Chondrocyte (in vitro differentiated cells): ENCODE results near the gene OAT. TPM values are rescaled to one million over a fixed set of nuclear protein-coding genes. Genes with fewer than 3 reads are reported as not detected.

Experiments used
- DNase-seq: peaks from one replicate; pipeline ENCODE4 v3.0.0; 2021; ENCODE audit warnings: mixed read lengths, low spot score
- H3K27ac Mint-ChIP-seq: one replicate; pipeline ENCODE4 v1.8.0; 2021; ENCODE audit warnings: mild to moderate bottlenecking, moderate library complexity, mixed read lengths; ENCODE audit not compliant: unreplicated experiment
- H3K27me3 Mint-ChIP-seq: 2 replicates; pipeline ENCODE4 v1.8.0; 2021; ENCODE audit warnings: low read depth, mixed read lengths
- H3K36me3 Mint-ChIP-seq: 2 replicates; pipeline ENCODE4 v1.8.0; 2021; ENCODE audit warnings: low read depth, mixed read lengths
- H3K4me1 Mint-ChIP-seq: 2 replicates; pipeline ENCODE4 v1.8.0; 2021; ENCODE audit warnings: low read depth, mild to moderate bottlenecking, mixed read lengths
- H3K4me3 Mint-ChIP-seq: one replicate; pipeline ENCODE4 v1.8.0; 2021; ENCODE audit warnings: mild to moderate bottlenecking, moderate library complexity, mixed read lengths; ENCODE audit not compliant: unreplicated experiment
- H3K9me3 Mint-ChIP-seq: 2 replicates; pipeline ENCODE4 v1.8.0; 2021; ENCODE audit warnings: low read depth, mixed read lengths
- CTCF ChIP-seq: fragments of 200-600 bp; sonication (generic); IDR thresholded peaks from 2 replicates; pipeline ENCODE4 v1.5.0; 2021; ENCODE audit warnings: antibody characterized with exemption, mild to moderate bottlenecking, moderate library complexity
- total RNA-seq: library from RNA; stranded (reverse); gene quantifications from 3 replicates; pipeline ENCODE4 v1.2.1, GENCODE V29; 2021

The OAT gene
- total RNA-seq, 1 donor from 2014 or later, result 152 TPM

DNA sequence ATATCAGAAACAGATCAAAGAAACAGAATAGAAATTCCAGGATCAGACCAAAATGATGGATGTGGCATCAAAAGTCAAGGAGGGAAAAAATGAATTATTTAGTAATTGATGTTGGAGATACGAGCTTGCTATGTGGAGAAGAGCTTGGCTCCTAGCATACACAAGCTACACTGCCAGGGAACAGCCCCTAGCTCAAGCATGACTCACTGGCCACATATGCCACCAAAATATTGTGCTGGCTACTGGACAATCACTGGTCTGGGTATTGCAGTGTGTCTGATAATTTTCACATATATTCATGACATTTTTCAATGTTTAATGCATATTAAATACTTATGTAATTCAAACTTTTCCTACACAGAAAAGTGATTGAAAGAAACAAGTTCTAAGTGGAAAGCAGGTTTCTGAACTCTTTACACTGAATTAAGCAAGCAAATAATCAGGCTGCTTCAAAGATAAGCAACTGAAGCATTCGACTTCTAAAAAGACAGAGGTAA is 59.3 kb downstream of the OAT start:
- H3K27me3 Mint-ChIP-seq, result peaks cover 2% of the 10 kb centered on the region
- TF ChIP-seq CTCF, result no peak
- H3K9me3 Mint-ChIP-seq, result peaks cover 14% of the 10 kb centered on the region
- peaks cover 15% of the 10 kb centered on the region for H3K4me1 Mint-ChIP-seq
- no peak overlapping the region for H3K4me3 Mint-ChIP-seq
- DNase-seq, result no peak
- peaks cover 4% of the 10 kb centered on the region for H3K36me3 Mint-ChIP-seq
- H3K27ac Mint-ChIP-seq, result no peak overlapping the region

GRCh38 chr10:124357561-124357885 is 61.2 kb downstream of the OAT start:
- Mint-ChIP-seq H3K27me3 (no peaks in the 10 kb centered on the region), H3K4me1 (peaks cover 17% of the 10 kb centered on the region), H3K27ac (no peak overlapping the region), H3K4me3 (no peak overlapping the region), H3K36me3 (peaks cover 4% of the 10 kb centered on the region), H3K9me3 (peaks cover 14% of the 10 kb centered on the region)
- no peak for DNase-seq
- no peak for TF ChIP-seq CTCF

DNA sequence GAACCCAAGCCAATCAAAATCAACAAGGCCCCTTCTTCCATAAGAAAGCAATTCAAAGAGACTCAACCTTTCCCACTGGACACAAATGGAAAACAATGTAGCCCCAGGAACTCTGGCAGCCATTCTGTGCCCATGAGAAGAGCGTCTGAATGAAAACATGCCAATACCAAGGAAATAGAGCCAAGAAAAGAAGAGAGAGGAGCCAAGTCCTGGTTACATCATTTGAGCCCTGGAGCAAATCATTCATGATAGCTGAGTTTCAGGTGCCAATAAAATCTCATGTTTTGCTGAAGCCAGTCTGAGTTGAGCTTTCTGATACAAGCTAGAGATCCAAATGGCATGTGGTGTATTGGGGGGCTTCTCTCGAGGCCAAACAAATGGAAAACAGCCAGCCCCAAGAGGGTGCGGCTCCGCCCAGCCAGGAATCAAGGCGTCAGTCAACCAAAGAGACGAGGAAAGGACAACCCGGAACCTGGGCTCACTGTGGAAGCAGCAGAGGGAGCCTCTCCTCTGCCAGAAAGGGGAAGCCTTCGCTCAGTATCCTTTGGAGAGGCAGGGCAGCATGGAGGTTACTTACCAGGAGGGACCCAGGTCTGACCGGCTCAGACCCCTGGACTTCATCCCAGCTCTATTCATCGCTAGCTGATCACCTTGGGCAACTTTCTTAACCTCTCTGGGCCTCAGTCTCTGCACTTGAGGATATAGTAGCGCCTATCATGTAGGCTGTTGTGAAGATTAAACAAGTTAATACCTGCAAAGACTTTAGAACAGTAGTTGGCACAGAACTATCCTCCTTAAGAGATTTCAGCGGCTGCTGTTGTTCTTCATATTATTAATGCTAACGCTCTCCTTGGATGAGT is 61.8 kb downstream of the OAT start:
- DNase-seq, result no peak
- peaks cover 14% of the 10 kb centered on the region for H3K9me3 Mint-ChIP-seq
- H3K27ac Mint-ChIP-seq, result no peak overlapping the region
- peaks cover 4% of the 10 kb centered on the region for H3K36me3 Mint-ChIP-seq
- H3K27me3 Mint-ChIP-seq, result no peaks in the 10 kb centered on the region
- TF ChIP-seq CTCF, result no peak
- peaks cover 17% of the 10 kb centered on the region for H3K4me1 Mint-ChIP-seq
- no peak overlapping the region for H3K4me3 Mint-ChIP-seq

DNA sequence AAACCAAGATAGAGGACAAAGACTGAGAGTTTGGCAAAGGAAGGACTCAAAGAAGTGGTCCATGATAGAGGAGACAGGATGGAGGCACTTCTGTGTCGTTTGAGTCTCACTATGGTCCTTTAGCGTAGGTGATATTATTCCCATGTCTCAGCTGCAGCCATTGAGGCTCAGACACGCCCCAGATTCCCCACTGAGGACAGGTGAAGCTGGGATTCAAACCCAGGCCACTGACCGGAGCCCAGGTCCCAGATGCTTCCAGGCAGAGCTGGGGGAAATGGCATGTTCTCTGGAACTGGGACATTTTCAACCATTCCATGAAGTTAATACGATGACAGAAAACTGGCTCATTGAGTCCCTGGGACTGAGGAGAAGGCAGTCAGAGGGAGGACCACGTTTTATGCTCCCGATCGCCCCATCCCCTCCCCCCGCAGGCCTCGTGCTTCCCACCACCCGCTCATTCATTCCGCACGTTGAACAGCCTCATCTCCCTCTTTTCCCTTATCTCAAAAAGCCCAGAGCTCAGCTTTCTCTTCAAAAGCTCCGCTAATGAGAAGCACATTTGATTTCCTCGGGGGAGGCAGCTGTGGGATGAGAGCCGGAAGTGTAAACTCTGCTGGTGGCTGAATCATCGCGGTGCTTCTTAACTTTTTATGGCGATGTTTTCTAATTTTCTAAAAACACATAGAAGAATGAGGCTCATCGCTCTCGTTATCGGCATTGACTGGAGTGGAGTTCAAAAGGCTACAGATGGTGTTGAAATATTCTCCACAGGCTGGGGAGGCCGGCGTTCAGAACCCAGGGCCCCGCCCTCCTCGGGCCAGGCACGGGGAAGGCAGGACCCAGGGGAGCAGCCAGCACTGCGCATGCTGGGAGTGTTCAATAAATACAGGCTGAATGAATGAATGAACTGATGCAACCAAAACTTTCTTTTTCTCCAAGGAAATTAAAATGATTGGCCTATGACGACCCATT is 64.0 kb downstream of the OAT start:
- Mint-ChIP-seq H3K27me3 (peaks cover 3% of the 10 kb centered on the region), H3K36me3 (peaks cover 2% of the 10 kb centered on the region), H3K27ac (peak overlapping the region; percentile 78), H3K4me3 (peak overlapping the region; percentile 75), H3K4me1 (peaks cover 17% of the 10 kb centered on the region), H3K9me3 (peaks cover 13% of the 10 kb centered on the region)
- TF ChIP-seq CTCF, result peak; percentile 8
- DNase-seq, result no peak

DNA sequence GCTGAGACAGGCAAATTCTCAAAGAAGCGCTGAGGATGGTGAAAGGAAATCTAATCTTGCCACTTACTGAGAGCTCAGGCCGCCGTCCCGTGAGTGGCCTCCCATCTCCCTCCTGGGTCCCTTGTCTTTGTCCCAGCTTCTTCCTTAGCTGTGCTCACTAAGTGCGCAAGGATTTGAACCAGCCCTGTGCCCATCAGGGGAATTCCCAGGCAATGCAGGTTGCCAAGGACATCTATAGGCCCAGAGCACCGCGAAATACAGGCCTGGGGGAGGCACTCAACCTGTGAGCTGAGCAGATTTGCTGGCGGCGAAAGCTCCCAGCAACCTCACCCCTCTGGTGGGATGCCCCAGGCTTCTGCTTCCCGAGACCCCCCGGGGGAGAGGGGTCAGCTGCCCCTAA is 64.8 kb downstream of the OAT start:
- Mint-ChIP-seq H3K36me3 (no peaks in the 10 kb centered on the region), H3K4me1 (peaks cover 17% of the 10 kb centered on the region), H3K27me3 (peaks cover 3% of the 10 kb centered on the region), H3K9me3 (peaks cover 7% of the 10 kb centered on the region), H3K27ac (no peak overlapping the region), H3K4me3 (no peak overlapping the region)
- no peak for TF ChIP-seq CTCF
- DNase-seq, result no peak
